SH-SY5Y (cell line): ENCODE measurements around the gene TMEM43.

ENCODE experiments used
- GATA2 ChIP-seq: IDR thresholded peaks from 2 replicates; pipeline ENCODE4 v1.6.1; 2011; ENCODE audit warnings: mild to moderate bottlenecking, low read depth, low read length
- GATA3 ChIP-seq: IDR thresholded peaks from 2 replicates; pipeline ENCODE4 v1.6.1; 2011; ENCODE audit warnings: low read depth, mild to moderate bottlenecking, low read length, moderate library complexity

DNA sequence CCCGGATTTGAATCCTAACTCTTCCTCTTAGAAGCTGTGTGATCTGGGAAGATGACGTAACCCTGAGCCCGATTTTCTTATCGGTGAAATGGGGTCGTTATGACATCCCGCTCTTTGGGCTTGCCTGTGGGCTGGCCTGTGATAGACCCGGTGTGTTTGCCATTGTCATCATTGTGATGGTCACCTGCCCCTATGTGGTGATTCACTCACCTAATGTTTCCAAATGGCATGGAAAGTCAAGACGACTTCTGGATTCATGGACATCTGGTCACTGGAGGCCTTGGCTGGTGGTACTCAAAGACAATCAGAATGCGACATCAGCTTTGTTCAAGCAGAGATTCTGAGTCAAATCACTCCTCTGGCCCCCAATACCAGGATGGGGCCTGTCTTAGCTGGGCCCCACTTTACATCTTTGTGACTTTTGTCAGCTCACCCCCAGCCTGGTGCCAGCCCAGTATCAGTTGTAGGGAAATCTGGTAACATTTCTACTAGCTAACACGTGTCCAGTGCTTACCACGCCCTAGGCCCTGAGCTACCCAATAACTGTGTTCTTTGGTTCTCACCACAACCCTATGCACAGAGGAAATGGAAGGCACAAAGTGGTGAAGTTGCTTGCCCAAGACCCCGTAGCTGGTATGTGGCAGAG is 2.8 kb downstream of the TMEM43 start:
- TF ChIP-seq GATA2 (no peak), GATA3 (no peak)
